Left lung (tissue), 14 donors: ENCODE measurements around the gene PARP9. TPM values are rescaled to one million over a fixed set of nuclear protein-coding genes. Genes with fewer than 3 reads are reported as not detected.

Experiments
- ATAC-seq: fragments of 200-7000 bp; cut with Tn5 transposase; one replicate; pipeline ENCODE4 v1.9.1; 2020; ENCODE audit warnings: moderate library complexity
- DNase-seq, 4 donors: peaks; one replicate each; pipeline ENCODE4 v3.0.0-alpha.2; 2013 to 2020
- H3K27ac ChIP-seq, 2 donors: fragments of 200-600 bp; sonication (generic) in 1 of 2; one replicate each; pipeline versions ENCODE4 v1.5.0 to v1.8.0; 2020 to 2021
- H3K27me3 ChIP-seq, 2 donors: fragments of 200-600 bp; sonication (generic) in 1 of 2; one replicate each; pipeline versions ENCODE4 v1.5.0 to v1.8.0; 2020 to 2021
- H3K36me3 ChIP-seq, 2 donors: fragments of 200-600 bp; sonication (generic) in 1 of 2; one replicate each; pipeline versions ENCODE4 v1.5.0 to v1.8.0; 2020 to 2021
- H3K4me1 ChIP-seq, 2 donors: fragments of 200-600 bp; one replicate each; pipeline ENCODE4 v1.8.0; 2021
- H3K4me3 ChIP-seq, 2 donors: fragments of 200-600 bp; sonication (generic) in 1 of 2; one replicate each; pipeline versions ENCODE4 v1.5.0 to v1.8.0; 2020 to 2021; ENCODE audit warnings: mild to moderate bottlenecking in 1 of 2
- H3K9me3 ChIP-seq, 2 donors: fragments of 200-600 bp; sonication (generic) in 1 of 2; one replicate each; pipeline versions ENCODE4 v1.5.0 to v1.8.0; 2020 to 2021
- intact Hi-C, 2 donors: fragments of 100-400 bp; cut with DNase I; formaldehyde crosslinking; loops; one replicate each; pipeline versions ENCODE4 v1.11.2 to v1.14.2; 2022
- long read RNA-seq, 12 donors: library from polyadenylated mRNA in 2 of 12; unstranded in 2 of 12; transcript quantifications; one replicate each; pipeline ENCODE4 v2.0.0 and lab custom pipeline, GENCODE V29; 2019 to 2026
- polyA plus RNA-seq, 6 donors: library from polyadenylated mRNA; unstranded; fragments of 120-200 nt; gene quantifications; one replicate each; pipeline ENCODE4 v1.2.1, GENCODE V29; 2013; ENCODE audit not compliant: insufficient read length in 6 of 6
- total RNA-seq, 2 donors: library from RNA; stranded (reverse); fragmentation: NEBNext Ultra II Directional; extraction: Animal tissue kit (Norgen Biotek cat#: 25700); gene quantifications; one replicate each; pipeline ENCODE4 v1.2.1, GENCODE V29; 2021
- TF ChIP-seq, protein P1 (sequence below), 2 donors: fragments of 200-600 bp; sonication (generic) in 1 of 2; IDR thresholded peaks; one replicate each; pipeline versions ENCODE4 v1.5.0 to v1.8.0; 2021; ENCODE audit warnings: antibody characterized with exemption in 2 of 2
- donor health status: DM: no; HTN: yes; CAD: no.
- donor health status: DM: no; HTN: no; CAD: no.

The PARP9 gene
- total RNA-seq (10 to 100 TPM; 57.0 to 75.4 TPM), polyA plus RNA-seq (10 to 100 TPM; 17.2 to 21.5 (median 20.2) TPM)
- long read RNA-seq, donor 1: 0 reads
- long read RNA-seq, donor 2: 0 reads
- long read RNA-seq, donor 3, partial matches to known transcripts: 0 of 1 reads
- long read RNA-seq, donor 3, other reads (novel, unspliced or antisense): 0 of 1 reads
- long read RNA-seq, donor 4, partial matches to known transcripts: 9 of 15 reads
- long read RNA-seq, donor 4, other reads (novel, unspliced or antisense): 6 of 15 reads
- long read RNA-seq, donor 5, partial matches to known transcripts: 0 of 1 reads
- long read RNA-seq, donor 5, other reads (novel, unspliced or antisense): 0 of 1 reads
- long read RNA-seq, donor 6: 0 reads
- long read RNA-seq, donor 7, partial matches to known transcripts: 0 of 1 reads
- long read RNA-seq, donor 7, other reads (novel, unspliced or antisense): 0 of 1 reads
- long read RNA-seq, donor 8, partial matches to known transcripts: 6 of 6 reads
- long read RNA-seq, donor 8, other reads (novel, unspliced or antisense): 0 of 6 reads
- long read RNA-seq, donor 9: 0 reads
- long read RNA-seq, donor 10, partial matches to known transcripts: 6 of 10 reads
- long read RNA-seq, donor 10, other reads (novel, unspliced or antisense): 4 of 10 reads
- long read RNA-seq, donor 11: 0 reads
- long read RNA-seq, donor 12, partial matches to known transcripts: 6 of 6 reads
- long read RNA-seq, donor 12, other reads (novel, unspliced or antisense): 0 of 6 reads

DNA sequence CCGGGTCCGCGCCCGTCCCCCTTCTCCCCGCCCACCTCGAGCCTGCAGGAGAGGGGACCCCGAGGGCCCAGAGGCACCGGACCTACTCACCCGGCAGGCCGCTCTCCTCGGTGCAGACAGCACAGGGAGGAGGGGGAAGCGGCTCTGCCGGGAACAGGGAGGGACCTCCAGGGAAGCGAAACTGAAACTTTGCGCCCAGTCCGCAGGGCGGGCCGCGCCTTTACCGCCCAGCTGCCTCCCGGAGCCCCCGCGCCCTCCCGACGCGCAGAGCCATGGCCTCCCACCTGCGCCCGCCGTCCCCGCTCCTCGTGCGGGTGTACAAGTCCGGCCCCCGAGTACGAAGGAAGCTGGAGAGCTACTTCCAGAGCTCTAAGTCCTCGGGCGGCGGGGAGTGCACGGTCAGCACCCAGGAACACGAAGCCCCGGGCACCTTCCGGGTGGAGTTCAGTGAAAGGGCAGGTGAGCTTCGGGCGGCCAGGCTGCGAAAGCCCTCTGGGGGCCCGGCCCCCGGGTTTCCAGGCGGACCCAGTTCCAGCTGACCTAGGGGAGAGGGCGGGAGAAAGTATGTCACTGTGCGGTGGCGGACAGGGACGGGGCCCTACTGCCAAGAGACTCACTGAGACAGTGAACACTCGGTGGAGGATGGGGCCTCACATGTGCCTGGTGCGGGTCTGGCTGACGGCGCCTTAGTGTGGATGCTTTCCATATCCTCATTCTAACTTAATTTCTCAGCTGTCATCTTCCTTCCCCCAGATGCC, at the start of gene PARP9, which contains the start of gene DTX3L:
Gene PARP9 (minus strand): TSS at position 146 of the 758 bp plus-strand sequence. CDS start 4,680 bp downstream, outside the sequence.
Gene DTX3L (plus strand): TSS at position 184 of the 758 bp plus-strand sequence. CDS start 89 bp downstream, at position 273.
- intact Hi-C loops: loop anchor here in 1 of 2 donors (5.0 kb wide), 1 partner anchor 113 kb away; no protein-coding TSS in a partner anchor
- peaks cover 16 to 84% of the 10 kb centered on the region in 2 donors for H3K4me1 ChIP-seq

DNA sequence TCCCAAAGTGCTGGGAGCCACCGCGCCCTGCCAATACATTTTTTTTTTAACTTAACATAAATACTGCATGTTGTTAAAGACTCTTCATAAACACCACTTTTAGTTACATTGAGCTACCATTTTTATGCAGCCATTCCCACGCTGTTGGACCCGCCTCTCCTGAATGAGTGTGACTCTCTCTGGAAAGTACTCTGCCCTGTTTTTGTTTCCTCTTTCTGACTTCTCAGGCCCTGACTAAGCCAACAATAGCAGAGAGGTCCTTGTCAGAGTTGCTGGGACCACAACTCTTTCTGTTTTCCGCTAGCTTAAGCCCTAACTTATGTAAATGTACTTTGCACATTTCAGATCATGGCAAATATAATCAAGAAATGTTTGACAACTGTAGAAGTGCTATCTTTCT, 48.6 kb upstream of the PARP9 start:
- Histone ChIP-seq H3K27ac (no peak overlapping the region), H3K27me3 (no peaks in the 10 kb centered on the region), H3K4me1 (peaks cover 0 to 7% of the 10 kb centered on the region in 2 donors), H3K36me3 (no peaks in the 10 kb centered on the region), H3K4me3 (no peak overlapping the region), H3K9me3 (no peaks in the 10 kb centered on the region)
- ATAC-seq: no peak
- TF ChIP-seq, protein P1, sequence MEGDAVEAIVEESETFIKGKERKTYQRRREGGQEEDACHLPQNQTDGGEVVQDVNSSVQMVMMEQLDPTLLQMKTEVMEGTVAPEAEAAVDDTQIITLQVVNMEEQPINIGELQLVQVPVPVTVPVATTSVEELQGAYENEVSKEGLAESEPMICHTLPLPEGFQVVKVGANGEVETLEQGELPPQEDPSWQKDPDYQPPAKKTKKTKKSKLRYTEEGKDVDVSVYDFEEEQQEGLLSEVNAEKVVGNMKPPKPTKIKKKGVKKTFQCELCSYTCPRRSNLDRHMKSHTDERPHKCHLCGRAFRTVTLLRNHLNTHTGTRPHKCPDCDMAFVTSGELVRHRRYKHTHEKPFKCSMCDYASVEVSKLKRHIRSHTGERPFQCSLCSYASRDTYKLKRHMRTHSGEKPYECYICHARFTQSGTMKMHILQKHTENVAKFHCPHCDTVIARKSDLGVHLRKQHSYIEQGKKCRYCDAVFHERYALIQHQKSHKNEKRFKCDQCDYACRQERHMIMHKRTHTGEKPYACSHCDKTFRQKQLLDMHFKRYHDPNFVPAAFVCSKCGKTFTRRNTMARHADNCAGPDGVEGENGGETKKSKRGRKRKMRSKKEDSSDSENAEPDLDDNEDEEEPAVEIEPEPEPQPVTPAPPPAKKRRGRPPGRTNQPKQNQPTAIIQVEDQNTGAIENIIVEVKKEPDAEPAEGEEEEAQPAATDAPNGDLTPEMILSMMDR (IDR thresholded peaks at IDR 0.05): no peak
- DNase-seq: no peak
- intact Hi-C loops: no loop called here

More for the DNA sequence above, at the start of gene PARP9, which contains the start of gene DTX3L:
- H3K36me3 ChIP-seq: peaks cover 0 to 41% of the 10 kb centered on the region in 2 donors
- H3K9me3 ChIP-seq: no peaks in the 10 kb centered on the region
- H3K27ac ChIP-seq: peak within 1 kb of the TSS; percentile 96 to 98
- DNase-seq (peak; percentile 77 to 96 (median 91)), ATAC-seq (peak; percentile 98)
- peak within 1 kb of the TSS; percentile 81 to 96 for H3K4me3 ChIP-seq
- H3K27me3 ChIP-seq: no peaks in the 10 kb centered on the region
- TF ChIP-seq, protein P1 (IDR thresholded peaks at IDR 0.05): no peak

DNA sequence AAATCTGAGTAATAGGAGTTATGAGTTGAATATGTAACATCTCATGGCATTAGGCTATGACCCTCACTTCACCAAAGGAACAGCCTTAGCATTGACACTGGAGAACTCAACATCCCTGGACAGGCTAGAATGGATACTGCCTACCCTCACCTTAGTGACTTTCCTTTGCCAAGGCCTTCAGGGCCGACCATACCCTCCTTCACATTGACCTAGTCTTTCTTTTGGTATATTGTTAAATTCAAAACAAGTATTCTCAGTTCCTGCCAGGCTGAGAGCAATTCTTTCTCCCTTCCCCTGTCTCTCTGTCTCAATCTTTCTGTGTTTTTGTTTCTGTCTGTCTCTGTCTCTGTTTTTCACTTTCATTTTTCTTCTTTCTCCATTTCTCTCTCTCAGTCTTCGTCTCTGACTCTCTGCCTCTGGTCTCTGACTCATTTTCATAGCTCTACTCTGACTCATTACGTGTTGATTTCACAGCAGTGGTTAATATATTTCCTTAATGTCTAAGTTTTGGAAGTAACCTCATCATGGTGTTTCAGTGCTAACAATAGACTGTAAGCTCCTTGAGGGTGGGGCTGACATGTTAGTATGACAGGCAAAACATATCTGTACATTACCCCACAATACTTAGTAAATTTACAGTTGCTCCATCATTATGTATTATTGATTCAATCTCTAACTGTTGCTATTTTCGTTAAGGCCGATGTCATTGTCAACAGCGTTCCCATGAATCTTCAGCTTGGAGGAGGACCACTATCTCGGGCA, 45.9 kb upstream of the PARP9 start:
- intact Hi-C loops: no loop called here
- H3K27ac ChIP-seq: peak overlapping the region; percentile 33 to 50
- no peak overlapping the region for H3K4me3 ChIP-seq
- ATAC-seq: peak; percentile 71
- no peaks in the 10 kb centered on the region for H3K27me3 ChIP-seq
- DNase-seq: no peak
- H3K36me3 ChIP-seq: no peaks in the 10 kb centered on the region
- H3K9me3 ChIP-seq: no peaks in the 10 kb centered on the region
- H3K4me1 ChIP-seq: peaks cover 0 to 7% of the 10 kb centered on the region in 2 donors
- TF ChIP-seq, protein P1 (IDR thresholded peaks at IDR 0.05): no peak

DNA sequence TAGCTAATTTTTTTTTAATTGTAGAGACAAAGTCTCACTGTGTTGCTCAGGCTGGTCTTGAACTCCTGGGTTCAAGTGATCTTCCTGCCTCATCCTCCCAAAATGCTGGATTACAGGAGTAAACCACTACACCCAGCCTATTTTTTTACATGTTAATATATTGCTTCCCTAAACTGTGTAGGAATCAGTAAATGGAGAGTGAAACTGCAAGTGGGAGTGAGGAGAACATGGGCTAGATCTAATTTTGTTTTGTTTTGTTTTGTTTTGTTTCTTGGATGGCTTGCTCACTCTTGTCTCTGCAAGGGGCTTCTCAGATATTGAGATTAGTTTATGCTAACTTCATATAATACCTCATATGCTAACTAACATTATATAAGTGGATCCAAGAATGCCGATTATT, 44.8 kb upstream of the PARP9 start:
- no peaks in the 10 kb centered on the region for H3K9me3 ChIP-seq
- no peaks in the 10 kb centered on the region for H3K36me3 ChIP-seq
- H3K27ac ChIP-seq: no peak overlapping the region
- TF ChIP-seq, protein P1 (IDR thresholded peaks at IDR 0.05): no peak
- peaks cover 0 to 7% of the 10 kb centered on the region in 2 donors for H3K4me1 ChIP-seq
- ATAC-seq (no peak), DNase-seq (no peak)
- no peaks in the 10 kb centered on the region for H3K27me3 ChIP-seq
- no peak overlapping the region for H3K4me3 ChIP-seq
- intact Hi-C loops: no loop called here
